Fibroblast of skin of right quadriceps (primary cell): ENCODE results near the gene LZTS2.
A peak's percentile ranks its signal among the peaks of the same experiment; 100 is the strongest.

Experiments
- DNase-seq: peaks from one replicate; pipeline ENCODE4 v3.0.0-alpha.2; 2013

LZTS2 gene

DNA sequence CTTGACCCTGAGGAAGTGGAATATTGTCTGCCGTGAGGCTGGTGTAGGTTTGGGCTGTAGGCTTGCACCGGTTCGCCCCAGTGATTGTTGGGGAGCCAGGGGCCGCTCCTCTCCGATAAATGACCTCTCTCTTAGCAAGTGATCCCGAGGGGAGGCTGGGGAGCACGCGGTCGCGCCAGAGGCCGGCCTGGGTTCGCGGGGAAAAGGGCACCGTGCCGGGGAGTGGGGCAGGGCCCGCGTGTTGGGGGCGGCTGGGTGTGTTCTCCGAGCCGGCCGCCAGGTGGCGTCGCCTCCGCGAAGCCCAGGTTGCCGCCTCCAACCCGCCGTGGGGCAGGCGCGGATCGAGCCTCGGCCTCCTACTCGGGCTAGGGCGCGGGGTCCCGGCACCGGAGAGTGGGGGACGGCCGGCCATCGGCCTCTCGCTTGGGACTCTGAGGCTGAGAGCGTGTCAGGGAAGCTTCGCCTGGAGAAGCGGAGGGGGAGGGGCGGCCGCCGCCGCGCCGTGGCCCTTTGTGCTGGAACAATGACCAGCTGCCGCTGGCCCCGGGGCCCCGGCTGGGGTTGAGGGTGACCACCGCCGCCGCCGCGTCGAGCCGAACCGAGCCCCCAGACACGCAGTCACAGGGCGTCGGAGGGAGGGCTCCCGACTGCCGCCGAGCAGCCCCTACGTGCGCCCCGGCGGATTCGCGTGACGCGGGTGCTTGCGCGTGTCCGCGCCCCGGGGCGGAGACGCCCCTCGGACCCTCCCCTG is 442 bp upstream of the LZTS2 start:
- DNase-seq: peak; percentile 73

- DNase-seq: no peak
Measured at GRCh38 chr10:101000127-101000914, 713 bp downstream of the LZTS2 start.

- peak; percentile 68 for DNase-seq
Measured at GRCh38 chr10:101000915-101001658, 1.5 kb downstream of the LZTS2 start.

- no peak for DNase-seq
Measured at GRCh38 chr10:101001659-101002035, 2.0 kb downstream of the LZTS2 start.

GRCh38 chr10:101002456-101002855 is 2.8 kb downstream of the LZTS2 start:
- DNase-seq: no peak

DNA sequence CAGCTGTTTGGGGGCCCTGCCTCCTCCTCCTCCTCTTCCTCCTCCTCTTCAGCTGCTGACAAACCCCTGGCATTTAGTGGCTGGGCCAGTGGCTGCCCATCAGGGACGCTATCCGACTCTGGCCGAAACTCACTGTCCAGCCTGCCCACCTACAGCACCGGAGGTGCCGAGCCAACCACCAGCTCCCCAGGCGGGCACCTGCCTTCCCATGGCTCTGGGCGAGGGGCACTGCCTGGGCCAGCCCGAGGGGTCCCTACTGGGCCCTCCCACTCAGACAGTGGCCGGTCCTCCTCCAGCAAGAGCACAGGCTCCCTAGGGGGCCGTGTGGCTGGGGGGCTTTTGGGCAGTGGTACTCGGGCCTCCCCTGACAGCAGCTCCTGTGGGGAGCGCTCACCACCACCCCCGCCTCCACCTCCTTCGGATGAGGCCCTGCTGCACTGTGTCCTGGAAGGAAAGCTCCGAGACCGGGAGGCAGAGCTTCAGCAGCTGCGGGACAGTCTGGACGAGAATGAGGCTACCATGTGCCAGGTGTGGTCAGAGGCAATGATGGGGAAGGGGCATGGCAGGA is 4.1 kb downstream of the LZTS2 start:
- DNase-seq: no peak

DNA sequence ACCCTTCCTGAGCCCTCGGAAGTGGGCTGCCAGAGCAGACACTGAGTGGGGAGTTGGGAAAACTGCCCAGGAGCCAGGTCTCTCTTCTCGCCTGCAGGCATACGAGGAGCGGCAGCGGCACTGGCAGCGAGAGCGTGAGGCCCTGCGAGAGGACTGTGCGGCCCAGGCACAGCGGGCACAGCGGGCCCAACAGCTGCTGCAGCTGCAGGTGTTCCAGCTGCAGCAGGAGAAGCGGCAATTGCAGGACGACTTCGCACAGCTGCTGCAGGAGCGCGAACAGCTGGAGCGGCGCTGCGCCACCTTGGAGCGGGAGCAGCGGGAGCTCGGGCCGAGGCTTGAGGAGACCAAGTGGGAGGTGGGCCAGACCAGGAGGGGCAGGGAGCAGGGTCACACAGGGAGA is 5.8 kb downstream of the LZTS2 start:
- DNase-seq: no peak

DNA sequence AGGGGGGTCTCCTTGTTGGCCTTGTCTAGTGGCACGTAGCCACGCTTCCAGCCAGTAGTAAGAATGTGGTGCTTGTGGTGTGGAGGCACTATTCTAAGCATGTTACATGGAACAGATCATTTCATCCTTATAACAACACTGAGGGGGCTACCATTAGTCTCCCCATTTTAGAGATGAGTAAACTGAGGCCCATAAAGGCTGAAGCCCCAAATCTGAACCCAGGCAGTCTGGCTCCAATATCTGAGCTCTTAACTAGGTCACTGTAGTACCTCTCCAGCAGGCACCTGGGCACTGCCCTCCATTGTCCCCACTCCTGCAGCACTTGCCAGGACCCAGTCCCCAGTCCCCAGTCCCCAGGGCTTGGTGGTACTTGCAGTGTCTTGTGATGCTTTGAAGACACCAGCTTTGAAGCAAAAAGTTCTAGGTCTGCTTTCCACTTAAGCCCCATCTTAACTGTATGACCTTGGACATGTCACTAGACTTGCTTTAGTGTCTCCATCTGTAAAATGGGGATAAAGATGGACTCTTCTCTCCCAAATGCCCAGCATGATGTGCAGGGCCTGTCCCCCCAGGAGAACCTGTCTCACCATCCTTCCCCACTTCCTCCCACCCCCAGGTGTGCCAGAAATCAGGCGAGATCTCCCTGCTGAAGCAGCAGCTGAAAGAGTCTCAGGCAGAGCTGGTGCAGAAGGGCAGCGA is 6.4 kb downstream of the LZTS2 start:
- no peak for DNase-seq

DNA sequence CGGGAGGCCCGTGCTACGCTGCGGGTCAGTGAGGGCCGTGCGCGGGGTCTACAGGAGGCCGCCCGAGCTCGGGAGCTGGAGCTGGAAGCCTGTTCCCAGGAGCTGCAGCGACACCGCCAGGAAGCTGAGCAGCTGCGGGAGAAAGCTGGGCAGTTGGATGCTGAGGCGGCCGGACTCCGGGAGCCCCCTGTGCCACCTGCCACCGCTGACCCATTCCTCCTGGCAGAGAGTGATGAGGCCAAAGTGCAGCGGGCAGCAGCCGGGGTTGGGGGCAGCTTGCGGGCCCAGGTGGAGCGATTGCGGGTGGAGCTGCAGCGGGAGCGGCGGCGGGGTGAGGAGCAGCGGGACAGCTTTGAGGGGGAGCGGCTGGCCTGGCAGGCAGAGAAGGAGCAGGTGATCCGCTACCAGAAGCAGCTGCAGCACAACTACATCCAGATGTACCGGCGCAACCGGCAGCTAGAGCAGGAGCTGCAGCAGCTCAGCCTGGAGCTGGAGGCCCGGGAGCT is 7.0 kb downstream of the LZTS2 start:
- DNase-seq: no peak

- DNase-seq: no peak
Measured at GRCh38 chr10:101007099-101007711, 7.6 kb downstream of the LZTS2 start.

DNA sequence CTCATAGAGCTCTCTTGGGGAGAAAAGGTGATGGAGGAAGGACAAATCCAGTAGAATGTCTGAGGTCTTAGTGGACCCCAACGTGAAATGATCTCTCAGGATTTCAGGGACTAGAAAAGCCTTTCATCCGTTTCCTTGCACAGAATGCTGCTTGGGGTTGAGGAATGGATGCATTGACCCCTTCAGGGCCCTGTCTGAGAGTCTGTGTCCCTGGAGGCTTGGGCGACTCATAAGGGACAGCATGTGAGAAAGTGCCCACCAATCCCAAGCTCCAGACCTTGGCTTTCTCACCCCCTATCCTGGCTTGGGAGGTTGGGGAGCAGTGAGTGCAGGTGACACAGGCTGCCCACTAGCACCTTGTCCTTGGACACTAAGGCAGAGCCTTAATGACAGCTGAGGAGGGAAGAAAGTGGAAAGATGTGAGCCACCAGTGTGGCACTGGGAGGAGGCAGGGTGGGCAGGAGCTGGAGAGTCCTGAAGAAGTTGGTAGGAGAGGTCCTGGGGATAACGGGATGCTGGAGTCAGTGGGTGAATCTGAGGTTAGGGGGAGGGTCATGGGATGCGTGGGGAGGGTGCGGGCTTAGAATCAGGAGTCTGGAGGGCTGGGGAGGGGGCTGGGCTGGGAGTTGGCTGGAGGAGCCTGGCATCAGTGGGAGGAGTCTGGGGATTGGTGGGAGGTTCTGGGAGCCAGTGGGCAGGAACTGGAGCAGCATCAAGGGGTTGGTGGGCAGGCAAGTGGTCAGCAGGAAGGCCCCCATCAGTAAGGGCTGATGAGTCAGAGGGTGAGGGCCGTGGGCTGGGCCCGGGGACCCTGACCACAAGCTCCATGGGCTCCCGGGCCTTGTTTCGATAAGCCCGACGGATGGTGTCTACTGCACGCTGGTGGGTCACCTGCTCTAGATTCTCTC is 8.6 kb downstream of the LZTS2 start:
- no peak for DNase-seq

DNA sequence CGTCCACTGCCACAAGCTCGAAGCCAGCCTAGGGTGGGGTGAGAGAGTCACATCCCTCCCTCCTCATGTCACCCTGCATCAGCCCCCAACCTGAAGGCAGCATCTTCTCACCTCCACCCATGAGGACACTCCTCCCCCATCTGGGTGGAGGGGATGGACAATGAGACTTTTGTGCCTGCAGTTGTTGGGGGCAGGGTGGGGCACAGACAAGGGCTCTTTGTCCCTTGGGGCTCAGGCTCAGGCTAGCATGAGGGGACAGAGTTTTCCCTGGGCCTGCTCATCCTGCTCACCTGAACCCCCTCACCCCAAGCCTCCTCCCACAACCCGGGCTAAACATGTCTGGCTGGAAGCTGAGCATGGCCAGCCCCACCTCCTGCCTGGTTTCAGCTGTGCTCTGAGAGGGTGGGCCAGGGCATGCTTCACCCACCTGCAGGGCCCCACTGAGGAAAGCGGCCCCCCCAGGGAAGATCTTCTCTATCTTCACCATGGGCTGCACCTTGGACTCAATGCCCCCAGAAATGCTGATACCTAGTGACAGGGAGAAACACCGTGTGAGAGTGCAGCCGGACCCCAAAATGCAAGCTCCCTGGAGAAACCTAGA is 9.3 kb downstream of the LZTS2 start:
- DNase-seq: no peak

DNA sequence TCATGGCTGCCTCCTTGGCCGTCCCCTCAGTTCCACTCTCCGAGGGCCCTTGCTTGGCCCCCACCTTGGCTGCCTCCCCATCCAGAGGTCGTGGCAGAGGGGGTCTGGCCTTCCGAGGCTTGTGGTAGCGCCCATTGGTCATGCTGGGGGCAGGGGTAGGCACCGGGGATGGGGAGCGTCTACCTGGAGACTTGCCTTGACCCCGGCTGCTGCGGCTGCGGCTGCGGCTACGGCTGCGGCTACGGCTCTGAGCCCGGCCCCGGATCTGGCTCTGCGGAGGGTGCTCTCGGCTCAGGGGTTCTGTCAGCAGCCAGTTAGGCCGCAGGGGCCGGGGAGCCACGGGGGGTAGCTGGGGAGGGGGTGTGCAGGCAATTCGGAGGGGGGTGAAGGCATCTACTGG is 10.7 kb downstream of the LZTS2 start:
- no peak for DNase-seq

- DNase-seq: no peak
Measured at GRCh38 chr10:101011517-101012423, 12.2 kb downstream of the LZTS2 start.

DNA sequence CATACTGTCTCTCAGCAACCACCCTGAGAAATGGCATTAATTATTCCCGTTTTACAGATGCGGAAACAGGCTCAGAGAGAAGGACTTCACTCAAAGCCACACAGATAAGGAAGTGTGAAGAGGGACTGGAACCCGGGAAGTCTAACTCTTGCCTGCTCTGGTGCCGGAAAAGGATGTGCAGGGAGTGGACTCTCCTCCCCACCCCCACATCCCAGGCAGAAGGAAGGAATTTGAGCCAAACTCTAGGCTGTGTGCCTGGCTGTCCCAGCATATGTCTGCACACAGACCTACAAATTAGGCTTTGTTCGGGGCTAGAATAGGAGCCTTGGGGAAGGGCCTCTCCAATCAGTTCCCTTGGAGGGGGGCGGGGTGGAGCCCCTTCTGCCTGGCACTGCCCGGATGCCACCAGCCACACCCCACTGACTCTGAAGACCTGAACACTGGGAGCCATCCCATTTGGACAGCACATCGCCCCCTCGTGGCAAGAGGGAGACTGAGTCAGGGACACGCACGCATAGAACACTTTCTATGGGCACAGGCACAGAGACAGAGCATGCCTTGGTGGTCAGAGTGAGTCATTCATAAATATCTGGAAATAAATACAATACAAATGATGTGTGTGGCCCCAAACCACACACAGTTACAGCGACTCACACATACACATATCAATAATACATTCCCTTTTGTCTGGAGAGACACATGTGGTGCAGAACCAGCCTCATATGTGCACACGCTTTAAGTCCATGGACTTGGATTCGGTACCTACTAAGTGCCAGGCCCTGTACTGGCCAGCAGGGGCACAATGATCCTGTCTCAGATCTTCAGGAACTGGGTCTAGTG is 13.1 kb downstream of the LZTS2 start:
- peak; percentile 94 for DNase-seq

DNA sequence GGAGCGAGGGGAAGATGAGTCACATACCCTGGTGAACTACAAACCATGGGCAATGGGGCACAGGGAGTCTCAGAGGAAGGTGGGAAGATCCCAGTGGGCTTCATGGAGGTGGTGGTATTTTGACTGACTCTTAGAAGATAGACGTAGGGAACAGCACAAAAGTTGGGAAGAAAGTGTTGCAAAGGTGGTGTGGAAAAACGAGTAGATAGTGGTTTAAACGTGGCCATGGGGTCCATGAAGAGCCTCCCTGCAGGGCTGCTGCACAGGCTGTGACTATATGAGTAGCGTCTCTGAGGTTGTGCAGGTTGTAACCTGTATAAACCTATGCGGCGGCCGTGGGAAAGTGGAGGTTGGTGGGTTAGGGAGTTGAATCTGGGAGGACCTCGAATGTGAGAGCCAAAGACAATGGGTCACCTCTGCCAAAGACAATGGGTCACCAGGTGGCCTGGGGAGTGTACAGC is 13.8 kb downstream of the LZTS2 start:
- no peak for DNase-seq

- DNase-seq: peak; percentile 59
Measured at GRCh38 chr10:101014230-101014884, 14.7 kb downstream of the LZTS2 start.
